HepG2 (cell line): ENCODE results near the gene MYO18A. TPM values are rescaled to one million over a fixed set of nuclear protein-coding genes. Genes with fewer than 3 reads are reported as not detected.

ENCODE experiments used
- ATAC-seq: fragments of 200-7000 bp; cut with Tn5 transposase; 3 replicates; pipeline ENCODE4 v1.9.1; 2020; ENCODE audit warnings: mild to moderate bottlenecking, moderate library complexity
- BruUV-seq: library from RNA; stranded (reverse); fragments of 400-500 nt; replicated peaks from 2 replicates; lab custom pipeline; 2021; lab: Mats Ljungman, UMichigan
- CTCF ChIA-PET: fragments of 300-600 bp; formaldehyde crosslinking; extraction: SDS; loops from one replicate; lab custom pipeline; 2021; ENCODE audit warnings: low total read pairs, inconsistent platforms, low intra/inter-chr PET ratio; lab: Yijun Ruan, JAX
- POLR2A ChIA-PET: fragments of 350-600 bp; sonication (Branson Sonifier 250); formaldehyde crosslinking; loops from one replicate; lab custom pipeline; 2020; ENCODE audit warnings: antibody characterized with exemption, inconsistent platforms; lab: Yijun Ruan, JAX
- DNase-seq: peaks from one replicate; pipeline ENCODE4 v3.0.0-alpha.2; 2015; ENCODE audit warnings: low spot score
- FAIRE-seq: peaks from 3 replicates; lab custom pipeline; 2011; peaks lifted over from hg19 to GRCh38; lab: Jason Lieb, UNC
- H2AFZ ChIP-seq: one replicate; pipeline ENCODE4 v1.6.1; 2011; ENCODE audit warnings: low read length, inconsistent platforms
- H3K27ac ChIP-seq: fragments of 300-600 bp; 3 replicates; pipeline ENCODE4 v1.8.0; 2011; ENCODE audit warnings: mixed run types, mild to moderate bottlenecking, mixed read lengths, low read length, inconsistent platforms; ENCODE audit not compliant: insufficient read depth; ENCODE audit errors: extremely low read length
- H3K27me3 ChIP-seq, 2 experiments: fragments of 200-600 bp in 1 of 2; 2 replicates in 1 of 2; 3 replicates in 1 of 2; pipeline versions ENCODE4 v1.6.0 to v1.8.0; 2011; ENCODE audit warnings: low read length in 2 of 2, mild to moderate bottlenecking in 2 of 2, moderate library complexity in 2 of 2, inconsistent platforms in 1 of 2; ENCODE audit not compliant: insufficient read depth in 2 of 2, control insufficient read depth in 1 of 2
- H3K36me3 ChIP-seq, 2 experiments: fragments of 200-600 bp in 1 of 2; replicated peaks in 1 of 2; 2 replicates in 1 of 2; 3 replicates in 1 of 2; pipeline versions ENCODE4 v1.5.1 to v1.8.0; 2011; ENCODE audit warnings: low read length in 2 of 2, inconsistent platforms in 1 of 2; ENCODE audit not compliant: insufficient read depth in 2 of 2, control insufficient read depth in 1 of 2
- H3K4me1 ChIP-seq: 2 replicates; pipeline ENCODE4 v1.5.1; 2012; ENCODE audit warnings: low read length, inconsistent platforms; ENCODE audit not compliant: insufficient read depth
- H3K4me2 ChIP-seq: 2 replicates; pipeline ENCODE4 v1.6.0; 2011; ENCODE audit warnings: low read depth, low read length, inconsistent platforms
- H3K4me3 ChIP-seq, 3 experiments: fragments of 200-600 bp in 1 of 3; sonication (generic), shearing (Covaris generic) in 1 of 3; replicated peaks in 1 of 3; 2 replicates each; pipeline ENCODE4 v1.5.1; 2011 to 2016; ENCODE audit warnings: low read length in 3 of 3, inconsistent platforms in 2 of 3, low read depth in 2 of 3, mild to moderate bottlenecking in 2 of 3, control low read depth in 1 of 3, mixed read lengths in 1 of 3; ENCODE audit not compliant: insufficient read depth in 1 of 3
- H3K79me2 ChIP-seq: one replicate; pipeline ENCODE4 v1.6.1; 2011; ENCODE audit warnings: low read length, inconsistent platforms; ENCODE audit not compliant: insufficient read depth
- H3K9ac ChIP-seq: 2 replicates; pipeline ENCODE4 v1.6.0; 2011; ENCODE audit warnings: mild to moderate bottlenecking, low read depth, low read length, inconsistent platforms; ENCODE audit not compliant: insufficient read depth
- H3K9me3 ChIP-seq: 2 replicates; pipeline ENCODE4 v1.5.1; 2012; ENCODE audit warnings: mild to moderate bottlenecking, low read length
- H4K20me1 ChIP-seq: 2 replicates; pipeline ENCODE4 v1.6.0; 2011; ENCODE audit warnings: inconsistent platforms, mild to moderate bottlenecking, low read length, moderate library complexity; ENCODE audit not compliant: insufficient read depth
- AGO1 ChIP-seq: fragments of 200-400 bp; formaldehyde crosslinking; IDR thresholded peaks from 2 replicates; pipeline ENCODE4 v1.6.1; 2017; ENCODE audit warnings: mild to moderate bottlenecking, low read depth, low read length, moderate library complexity; ENCODE audit not compliant: poor library complexity, severe bottlenecking
- AKAP8 ChIP-seq: sonication (generic); formaldehyde crosslinking; IDR thresholded peaks from 2 replicates; pipeline ENCODE4 v1.5.1; 2020; ENCODE audit warnings: mild to moderate bottlenecking, missing genetic modification reagents
- ASH2L ChIP-seq: fragments of 300-600, 200-600 bp; sonication (generic); IDR thresholded peaks from 2 replicates; pipeline ENCODE4 v1.7.0; 2017; ENCODE audit warnings: low read depth, mild to moderate bottlenecking, moderate library complexity, mixed read lengths, low read length; ENCODE audit not compliant: insufficient read length
- CREB3 ChIP-seq: sonication (generic); formaldehyde crosslinking; IDR thresholded peaks from 2 replicates; pipeline ENCODE4 v1.5.0; 2020; ENCODE audit warnings: missing genetic modification reagents
- HMG20B ChIP-seq: conservative IDR thresholded peaks from 2 replicates; pipeline ENCODE4 v1.6.1; 2016; ENCODE audit warnings: missing genetic modification reagents, missing compliant biosample characterization
- HMGXB3 ChIP-seq: sonication (generic); formaldehyde crosslinking; IDR thresholded peaks from 2 replicates; pipeline ENCODE4 v1.4.0; 2020; ENCODE audit warnings: missing genetic modification reagents, borderline replicate concordance
- MLX ChIP-seq: IDR thresholded peaks from 2 replicates; pipeline ENCODE4 v1.6.1; 2016
- NFE2L1 ChIP-seq: sonication (generic); formaldehyde crosslinking; IDR thresholded peaks from 2 replicates; pipeline ENCODE4 v1.4.0; 2020; ENCODE audit warnings: missing genetic modification reagents, mild to moderate bottlenecking, borderline replicate concordance
- REST ChIP-seq, 2 experiments: IDR thresholded peaks; 2 replicates each; pipeline ENCODE4 v1.6.1; 2011 to 2012; ENCODE audit warnings: low read length in 2 of 2, borderline replicate concordance in 1 of 2, low read depth in 1 of 2, mild to moderate bottlenecking in 1 of 2, moderate library complexity in 1 of 2
- ZFP36 ChIP-seq: fragments of 150-350 bp; IDR thresholded peaks from 2 replicates; pipeline ENCODE4 v1.6.1; 2018; ENCODE audit warnings: borderline replicate concordance, low read length, low read depth; ENCODE audit not compliant: partially characterized antibody
- ZFP90 ChIP-seq: sonication (generic); formaldehyde crosslinking; IDR thresholded peaks from 2 replicates; pipeline ENCODE4 v1.8.0; 2022; ENCODE audit warnings: missing genetic modification reagents, mild to moderate bottlenecking, inconsistent platforms, borderline replicate concordance
- ZMYM4 ChIP-seq: sonication (generic); formaldehyde crosslinking; IDR thresholded peaks from 2 replicates; pipeline ENCODE4 v1.8.1; 2023; ENCODE audit warnings: mild to moderate bottlenecking, missing genetic modification reagents
- ZNF205 ChIP-seq: IDR thresholded peaks from 2 replicates; pipeline ENCODE4 v1.6.1; 2018; ENCODE audit warnings: missing biosample characterization, missing genetic modification reagents
- ZNF33B ChIP-seq: sonication (generic); formaldehyde crosslinking; IDR thresholded peaks from 2 replicates; pipeline ENCODE4 v1.5.1; 2020; ENCODE audit warnings: mild to moderate bottlenecking, missing genetic modification reagents
- ZNF432 ChIP-seq: sonication (generic); formaldehyde crosslinking; IDR thresholded peaks from 2 replicates; pipeline ENCODE4 v1.5.0; 2020; ENCODE audit warnings: missing genetic modification reagents, mild to moderate bottlenecking, borderline replicate concordance
- WGBS: methylation state at CpG from one replicate; pipeline ENCODE4 v1.1.6; 2017; ENCODE audit warnings: low lambda C conversion rate; 5-methylcytosine and 5-hydroxymethylcytosine counted together
- in situ Hi-C: cut with HindIII; loops from 2 replicates; pipeline ENCODE4 v1.10.0; 2017; ENCODE audit warnings: low pct_unique_long_range_greater_than_20kb; ENCODE audit not compliant: extremely low pct_ligation_motif_present
- intact Hi-C: fragments of 100-400 bp; cut with micrococcal nuclease; formaldehyde crosslinking; loops from one replicate; pipeline ENCODE4 v1.10.0; 2022; ENCODE audit not compliant: unreplicated experiment
- polyA plus RNA-seq, 8 experiments: library from polyadenylated mRNA; depleted of rRNA in 3 of 8; stranded (reverse) in 7 of 8; unstranded in 1 of 8; fragments of >200 nt; fragmentation: Illumina TruSeq in 4 of 8; extraction: Trizol in 4 of 8; gene quantifications; 2 replicates each; pipeline versions ENCODE4 v1.2.1 to v1.2.3, GENCODE V29; 2011 to 2016; ENCODE audit warnings: low read depth in 4 of 8, missing spikeins in 1 of 8, mixed read lengths in 1 of 8; ENCODE audit not compliant: insufficient read depth in 1 of 8
- total RNA-seq, 5 experiments: library from RNA; depleted of rRNA; stranded (reverse); fragments of >200 nt; fragmentation: Illumina TruSeq; extraction: Trizol; gene quantifications; 2 replicates each; pipeline ENCODE4 v1.2.3, GENCODE V29; 2016; ENCODE audit warnings: low read depth in 1 of 5

The MYO18A gene
- total and polyA plus RNA-seq, 2 of the 13 experiments (the other 11 are each of a cell fraction or from before 2014, with no cell fraction given): 16.8 to 24.8 TPM

GRCh38 chr17:29100296-29100695, 79.9 kb downstream of the MYO18A start:
- ATAC-seq: no peak
- FAIRE-seq: no peak
- DNase-seq: no peak
- TF ChIP-seq REST (IDR thresholded peaks at IDR 0.05; ENCODE audit: borderline replicate concordance in 1 of 2, low read depth in 1 of 2, low read length in 2 of 2) (no peak), HMGXB3 (CRISPR knock-in tag) (no peak), CREB3 (no peak), NFE2L1 (CRISPR knock-in tag) (no peak), ZNF33B (CRISPR knock-in tag) (no peak), ZFP36 (no peak), MLX (CRISPR knock-in tag) (no peak), HMG20B (CRISPR knock-in tag) (no peak), ZNF205 (CRISPR knock-in tag) (no peak), ZNF432 (no peak), AKAP8 (CRISPR knock-in tag) (no peak), AGO1 (no peak), ZMYM4 (CRISPR knock-in tag) (no peak), ZFP90 (CRISPR knock-in tag) (no peak), ASH2L (no peak)

More at GRCh38 chr17:29100296-29100695, 79.9 kb downstream of the MYO18A start:
- no peak overlapping the region for H2AFZ ChIP-seq
- H3K4me3 ChIP-seq: no peak overlapping the region
- no peak overlapping the region for H3K4me2 ChIP-seq
- WGBS: 98% methylated on average over 7 of the region's 8 CpGs
- H3K36me3 ChIP-seq: peaks cover 33 to 64% of the 10 kb centered on the region in 2 experiments; a peak in 4 of 5 replicates
- POLR2A ChIA-PET: no interaction called here
- CTCF ChIA-PET: no interaction called here
- no peaks in the 10 kb centered on the region for H4K20me1 ChIP-seq
- H3K9ac ChIP-seq: no peak overlapping the region
- no peaks in the 10 kb centered on the region for H3K4me1 ChIP-seq
- no peaks in the 10 kb centered on the region for H3K27me3 ChIP-seq
- BruUV-seq: no TSS peak
- in situ Hi-C loops: loop anchor here (25.0 kb wide), 1 partner anchor 363 kb away; the partner anchor contains the start of genes NEK8, TLCD1 and TRAF4
- intact Hi-C loops: no loop called here
- no peaks in the 10 kb centered on the region for H3K79me2 ChIP-seq
- no peak overlapping the region for H3K27ac ChIP-seq
- no peaks in the 10 kb centered on the region for H3K9me3 ChIP-seq
